ENCODE data around the gene SSU72. TPM values are rescaled to one million over a fixed set of nuclear protein-coding genes. Genes with fewer than 3 reads are reported as not detected.

The SSU72 gene
- total RNA-seq, 2 donors from 2014 or later: 120 to 175 TPM

DNA sequence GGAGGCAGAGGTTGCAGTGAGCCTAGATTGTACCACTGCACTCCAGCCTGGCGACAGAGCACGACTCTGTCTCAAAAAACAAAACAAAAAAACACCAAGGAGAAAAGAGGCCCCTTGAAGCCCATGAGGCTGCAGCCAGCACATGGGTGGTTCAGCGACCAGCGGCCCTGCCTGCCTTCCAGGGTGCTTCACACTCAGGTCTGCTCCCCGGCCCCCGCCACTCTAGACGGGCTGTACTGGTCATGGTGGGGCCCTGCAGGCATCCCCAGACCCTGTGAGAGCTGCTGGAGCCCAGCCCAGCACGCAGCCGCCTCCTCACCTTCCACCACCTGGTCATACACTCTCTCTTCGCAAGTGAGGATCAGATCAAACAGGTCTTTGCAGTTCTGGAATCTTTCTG lies 30.1 kb downstream of the SSU72 start:
- no peaks in the 10 kb centered on the region for H3K9me3 ChIP-seq
- no peak overlapping the region for H3K27ac ChIP-seq
- H3K4me3 ChIP-seq: no peak overlapping the region
- TF ChIP-seq, protein P1, sequence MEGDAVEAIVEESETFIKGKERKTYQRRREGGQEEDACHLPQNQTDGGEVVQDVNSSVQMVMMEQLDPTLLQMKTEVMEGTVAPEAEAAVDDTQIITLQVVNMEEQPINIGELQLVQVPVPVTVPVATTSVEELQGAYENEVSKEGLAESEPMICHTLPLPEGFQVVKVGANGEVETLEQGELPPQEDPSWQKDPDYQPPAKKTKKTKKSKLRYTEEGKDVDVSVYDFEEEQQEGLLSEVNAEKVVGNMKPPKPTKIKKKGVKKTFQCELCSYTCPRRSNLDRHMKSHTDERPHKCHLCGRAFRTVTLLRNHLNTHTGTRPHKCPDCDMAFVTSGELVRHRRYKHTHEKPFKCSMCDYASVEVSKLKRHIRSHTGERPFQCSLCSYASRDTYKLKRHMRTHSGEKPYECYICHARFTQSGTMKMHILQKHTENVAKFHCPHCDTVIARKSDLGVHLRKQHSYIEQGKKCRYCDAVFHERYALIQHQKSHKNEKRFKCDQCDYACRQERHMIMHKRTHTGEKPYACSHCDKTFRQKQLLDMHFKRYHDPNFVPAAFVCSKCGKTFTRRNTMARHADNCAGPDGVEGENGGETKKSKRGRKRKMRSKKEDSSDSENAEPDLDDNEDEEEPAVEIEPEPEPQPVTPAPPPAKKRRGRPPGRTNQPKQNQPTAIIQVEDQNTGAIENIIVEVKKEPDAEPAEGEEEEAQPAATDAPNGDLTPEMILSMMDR (IDR thresholded peaks at IDR 0.05): no peak
- no peaks in the 10 kb centered on the region for H3K4me1 ChIP-seq
- H3K36me3 ChIP-seq: no peaks in the 10 kb centered on the region
- H3K27me3 ChIP-seq: no peaks in the 10 kb centered on the region
- no peak for DNase-seq
- no peak overlapping the region for H3K9ac ChIP-seq (ENCODE audit: low read depth in 2 of 2, low read length in 2 of 2)
- intact Hi-C loops (cut with DNase I): no loop called here

DNA sequence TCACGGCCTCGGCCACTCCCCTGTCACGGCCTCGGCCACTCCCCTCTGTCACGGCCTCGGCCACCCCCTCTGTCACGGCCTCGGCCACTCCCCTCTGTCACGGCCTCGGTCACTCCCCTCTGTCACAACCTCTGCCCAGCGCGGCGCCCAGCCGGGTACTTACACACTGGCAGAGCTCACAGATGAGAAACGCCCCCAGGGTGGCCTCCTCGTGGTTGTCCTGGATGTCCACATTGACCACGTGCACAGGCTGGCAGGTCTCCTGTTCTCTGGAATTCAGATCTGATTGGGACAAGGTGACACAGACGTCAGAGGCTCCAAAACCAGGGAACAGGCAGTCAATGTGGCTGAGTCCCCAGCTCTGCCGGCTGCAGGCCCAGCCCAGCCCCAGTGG lies 31.0 kb downstream of the SSU72 start:
- no peaks in the 10 kb centered on the region for H3K27me3 ChIP-seq
- H3K27ac ChIP-seq: no peak overlapping the region
- no peak for DNase-seq
- TF ChIP-seq, protein P1 (IDR thresholded peaks at IDR 0.05): no peak
- H3K9ac ChIP-seq (ENCODE audit: low read depth in 2 of 2, low read length in 2 of 2): no peak overlapping the region
- H3K36me3 ChIP-seq: no peaks in the 10 kb centered on the region
- intact Hi-C loops (cut with DNase I): no loop called here
- H3K4me1 ChIP-seq: peaks cover 4% of the 10 kb centered on the region
- no peak overlapping the region for H3K4me3 ChIP-seq
- H3K9me3 ChIP-seq: no peaks in the 10 kb centered on the region

DNA sequence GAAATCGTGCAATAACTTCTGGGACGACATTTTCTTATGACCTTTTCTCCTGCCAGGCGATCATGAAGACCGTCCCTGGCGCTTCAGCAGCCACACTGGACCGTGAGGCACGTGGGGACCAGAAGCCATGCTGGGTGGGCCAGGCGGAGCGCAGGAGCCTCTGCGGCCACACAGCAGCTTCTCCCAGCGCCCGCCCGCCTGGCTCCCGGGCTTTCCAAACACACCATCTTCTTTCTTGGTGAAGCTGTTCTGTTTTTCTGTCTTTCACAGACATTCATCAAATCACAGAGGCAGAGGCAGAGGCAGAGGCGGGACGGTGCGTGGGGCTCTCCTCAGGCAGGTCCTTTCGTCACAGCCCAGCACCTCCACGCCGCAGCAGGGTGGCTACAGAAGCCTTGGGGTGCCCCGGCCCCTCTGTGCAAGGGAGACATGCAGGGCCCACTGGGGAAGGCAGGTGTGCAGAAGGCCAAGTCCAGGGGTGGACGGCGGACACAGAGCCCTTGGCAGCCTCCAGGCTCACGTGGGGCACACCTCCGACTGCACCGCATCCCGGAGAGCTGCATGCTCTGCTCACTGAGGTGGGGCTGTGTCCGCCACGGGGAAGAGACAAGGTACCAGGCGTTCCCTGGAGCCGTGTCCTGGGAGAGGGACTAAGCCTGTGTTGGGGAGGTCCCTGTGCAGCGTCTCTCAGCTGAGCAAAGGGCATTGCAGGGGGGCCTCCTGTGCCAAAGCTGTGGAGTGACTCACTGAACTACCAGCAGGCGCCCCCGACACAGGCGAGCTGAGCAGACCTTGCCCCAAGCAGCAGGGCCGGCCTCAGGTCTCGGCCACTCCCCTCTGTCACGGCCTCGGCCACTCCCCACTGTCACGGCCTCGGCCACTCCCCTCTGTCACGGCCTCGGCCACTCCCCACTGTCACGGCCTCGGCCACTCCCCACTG lies 31.6 kb downstream of the SSU72 start:
- no peak for DNase-seq
- intact Hi-C loops (cut with DNase I): no loop called here
- H3K9ac ChIP-seq (ENCODE audit: low read depth in 2 of 2, low read length in 2 of 2): no peak overlapping the region
- H3K27me3 ChIP-seq: no peaks in the 10 kb centered on the region
- H3K4me1 ChIP-seq: peaks cover 4% of the 10 kb centered on the region
- TF ChIP-seq, protein P1 (IDR thresholded peaks at IDR 0.05): no peak
- no peak overlapping the region for H3K27ac ChIP-seq
- H3K4me3 ChIP-seq: no peak overlapping the region
- no peaks in the 10 kb centered on the region for H3K9me3 ChIP-seq
- H3K36me3 ChIP-seq: no peaks in the 10 kb centered on the region

DNA sequence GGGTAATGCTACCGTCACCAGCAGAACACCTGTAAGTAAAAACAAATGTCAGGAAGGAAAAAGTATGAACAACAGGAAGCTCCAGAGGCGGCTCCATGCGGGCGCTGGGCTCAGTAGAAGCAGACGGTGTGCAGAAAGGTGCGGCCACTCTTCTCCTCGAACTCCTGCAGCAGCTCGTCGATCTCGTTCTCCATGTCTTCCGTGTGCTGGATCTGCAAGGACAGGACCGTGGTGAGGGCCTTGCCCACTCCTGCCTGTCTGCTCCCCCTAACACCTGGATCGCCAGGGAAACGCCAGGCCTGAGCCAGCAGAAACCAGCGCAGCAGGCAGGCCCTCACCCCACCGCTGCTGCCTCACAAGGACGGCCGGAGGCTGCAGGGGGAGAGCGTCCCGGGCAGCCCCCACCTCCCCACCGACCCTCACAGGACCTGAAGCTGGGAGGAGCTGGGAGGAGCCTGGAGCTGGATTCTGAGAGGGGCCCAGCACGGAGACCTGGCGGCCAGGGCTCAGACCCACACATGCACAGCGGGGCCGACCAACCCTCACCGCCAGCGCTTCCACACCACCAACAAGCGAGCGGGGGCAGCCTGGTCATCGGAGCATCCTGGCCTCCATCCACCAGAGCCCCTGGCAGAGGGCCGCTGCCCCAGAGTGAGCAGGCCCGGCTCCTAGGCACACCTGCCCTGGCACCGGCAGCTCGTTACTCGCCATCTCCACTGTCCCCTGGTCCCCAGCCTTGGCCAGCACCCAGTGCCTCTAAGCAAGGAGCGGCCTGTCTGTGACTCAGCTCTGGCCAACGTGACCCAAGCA lies 32.5 kb downstream of the SSU72 start:
- H3K4me1 ChIP-seq: peaks cover 4% of the 10 kb centered on the region
- DNase-seq: no peak
- H3K4me3 ChIP-seq: no peak overlapping the region
- H3K9ac ChIP-seq (ENCODE audit: low read depth in 2 of 2, low read length in 2 of 2): no peak overlapping the region
- intact Hi-C loops (cut with DNase I): no loop called here
- no peak overlapping the region for H3K27ac ChIP-seq
- TF ChIP-seq, protein P1 (IDR thresholded peaks at IDR 0.05): no peak
- H3K27me3 ChIP-seq: no peaks in the 10 kb centered on the region
- no peaks in the 10 kb centered on the region for H3K36me3 ChIP-seq
- no peaks in the 10 kb centered on the region for H3K9me3 ChIP-seq

DNA sequence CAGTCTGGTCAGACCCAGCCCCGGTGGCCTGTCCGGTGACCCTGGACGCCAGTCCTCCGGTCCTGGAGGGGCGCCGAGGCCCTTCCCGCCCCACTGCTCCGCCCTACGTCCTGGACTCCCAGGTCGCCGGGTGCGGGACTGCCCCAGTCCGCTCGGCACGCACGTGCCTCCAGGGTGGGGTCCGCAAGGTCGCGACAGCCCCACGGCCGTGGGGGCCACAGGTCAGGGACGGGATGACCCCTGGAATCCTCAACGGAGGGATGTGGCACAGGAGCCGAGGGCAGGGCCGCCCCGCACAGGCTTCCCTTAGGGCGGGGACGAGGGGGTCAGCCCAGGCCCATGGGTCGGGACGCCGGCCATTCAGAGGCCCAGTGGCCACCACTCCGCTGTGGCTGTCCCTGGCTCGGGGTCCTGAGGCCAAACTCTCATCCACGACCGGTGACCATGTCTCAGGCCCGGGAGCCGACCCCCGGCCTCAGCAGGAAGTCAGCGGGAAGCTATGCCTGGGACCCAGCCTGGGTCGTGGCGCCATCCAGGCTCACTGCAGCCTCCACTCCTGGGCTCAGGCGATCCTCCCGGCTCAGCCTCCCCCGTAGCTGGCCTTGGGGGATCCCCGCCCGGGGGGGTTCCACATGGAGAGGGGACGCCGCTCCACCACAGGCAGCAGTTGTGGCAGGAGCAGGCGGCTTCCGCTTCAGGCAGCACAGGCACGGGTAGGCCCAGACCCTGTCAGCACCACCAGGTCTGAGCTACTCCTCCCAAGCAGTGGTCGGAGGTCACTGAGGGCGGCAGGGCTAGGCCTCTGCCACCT lies 33.6 kb downstream of the SSU72 start:
- intact Hi-C loops (cut with DNase I): no loop called here
- Histone ChIP-seq H3K27me3 (no peaks in the 10 kb centered on the region), H3K9me3 (no peaks in the 10 kb centered on the region), H3K36me3 (no peaks in the 10 kb centered on the region), H3K4me1 (peaks cover 4% of the 10 kb centered on the region), H3K27ac (no peak overlapping the region), H3K4me3 (peak overlapping the region; percentile 36), H3K9ac (ENCODE audit: low read depth in 2 of 2, low read length in 2 of 2) (peak overlapping the region in 1 of 2 donors; percentile 66)
- DNase-seq: no peak
- TF ChIP-seq, protein P1 (IDR thresholded peaks at IDR 0.05): no peak

Data from colonic mucosa (tissue), 4 donors.